HG02759 (cell line): ENCODE measurements around the gene BLID.

Experiments
- ATAC-seq: cut with Tn5 transposase; IDR thresholded peaks from one replicate; pipeline ENCODE4 v1.9.1; 2021; ENCODE audit warnings: mild to moderate bottlenecking, moderate library complexity; ENCODE audit not compliant: unreplicated experiment

Gene BLID

DNA sequence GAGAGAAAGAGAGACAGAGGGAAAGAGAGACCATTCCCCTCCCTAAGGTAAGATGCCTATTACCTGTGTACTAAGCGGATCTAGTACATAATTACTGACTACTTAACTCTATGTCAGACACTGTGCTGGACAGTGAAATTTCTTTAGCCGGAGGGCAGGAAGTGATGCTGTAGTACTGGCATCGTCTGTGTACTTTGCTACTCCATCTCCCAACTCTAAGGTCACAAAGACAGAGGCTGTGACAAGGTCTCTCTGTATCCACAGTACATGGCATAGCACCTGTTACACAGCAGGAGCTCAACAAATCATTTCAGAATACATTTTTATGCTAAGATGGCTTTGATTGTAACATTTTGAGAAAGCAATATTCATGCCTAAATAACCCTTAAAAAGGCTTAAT is 9.0 kb downstream of the BLID start:
- no peak for ATAC-seq

DNA sequence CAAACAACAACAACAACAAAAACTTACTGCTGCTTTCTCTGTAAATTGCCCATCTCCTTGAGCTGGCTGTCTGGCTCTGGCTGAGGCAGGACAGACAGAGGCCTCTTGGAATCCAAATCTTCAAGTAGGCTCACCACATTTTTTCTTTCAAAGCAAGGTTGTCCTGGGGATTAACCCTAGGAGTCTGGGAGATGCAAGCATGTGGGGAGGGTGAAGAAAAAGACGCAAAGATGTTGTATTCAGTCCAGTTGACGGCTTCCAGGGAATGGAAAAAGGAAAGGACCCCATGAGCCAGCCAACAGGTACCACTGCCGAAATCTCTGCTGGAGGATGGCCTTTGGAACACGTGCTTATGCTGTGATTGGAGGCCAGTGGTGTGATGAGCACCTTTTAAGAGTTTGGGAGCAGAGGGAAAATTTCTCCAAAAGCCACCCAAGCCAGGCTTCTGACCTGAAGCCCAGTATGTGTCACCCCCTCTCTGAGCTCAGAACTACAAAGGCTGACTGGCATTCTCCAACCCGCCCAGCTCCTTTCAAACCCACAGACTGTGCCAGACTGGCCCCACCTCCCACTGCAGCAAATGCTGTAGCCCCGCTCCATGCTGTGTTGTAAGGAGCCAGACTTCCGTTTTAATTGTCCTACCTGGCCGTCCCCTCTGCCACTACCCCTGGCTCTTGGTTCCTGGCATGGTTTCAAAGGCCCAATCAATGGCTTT is 10.8 kb downstream of the BLID start:
- ATAC-seq, result no peak

DNA sequence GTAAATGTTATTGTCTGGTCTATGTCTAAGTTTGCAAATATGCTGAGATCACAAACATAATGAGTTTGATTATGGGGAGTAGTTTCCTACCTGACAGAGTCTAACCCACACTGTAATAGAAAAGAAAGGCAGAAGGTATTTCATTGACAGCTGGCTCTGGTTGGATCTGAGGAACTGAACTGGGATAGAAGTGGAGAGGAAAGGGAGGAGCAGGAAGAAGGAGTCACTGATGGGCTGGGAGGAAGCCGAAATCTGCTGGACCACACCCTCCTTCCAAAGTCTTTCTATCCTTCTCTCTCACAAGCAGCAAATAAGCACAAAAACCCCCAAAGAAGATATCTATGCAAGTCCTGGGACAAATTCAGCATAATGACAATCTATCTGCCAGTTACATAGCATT is 11.7 kb downstream of the BLID start:
- ATAC-seq, result no peak

DNA sequence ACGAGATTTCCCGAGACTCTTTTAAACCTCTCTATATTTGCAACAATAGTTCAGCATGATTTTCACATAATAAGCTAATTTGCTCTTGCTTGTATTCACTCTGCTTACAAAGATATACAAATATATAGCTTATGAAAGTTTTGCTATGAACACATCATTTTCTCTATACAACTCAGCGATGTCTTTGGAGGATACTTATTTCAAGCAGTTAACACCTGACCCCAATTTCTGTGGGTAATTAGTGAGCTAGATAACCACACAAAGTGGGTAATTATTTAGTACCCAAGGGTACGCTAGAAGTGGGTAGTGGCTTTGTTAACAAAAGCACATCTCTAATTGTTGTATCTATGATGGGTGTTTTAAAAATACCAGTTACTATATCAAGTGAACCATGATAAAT is 12.3 kb downstream of the BLID start:
- no peak for ATAC-seq

DNA sequence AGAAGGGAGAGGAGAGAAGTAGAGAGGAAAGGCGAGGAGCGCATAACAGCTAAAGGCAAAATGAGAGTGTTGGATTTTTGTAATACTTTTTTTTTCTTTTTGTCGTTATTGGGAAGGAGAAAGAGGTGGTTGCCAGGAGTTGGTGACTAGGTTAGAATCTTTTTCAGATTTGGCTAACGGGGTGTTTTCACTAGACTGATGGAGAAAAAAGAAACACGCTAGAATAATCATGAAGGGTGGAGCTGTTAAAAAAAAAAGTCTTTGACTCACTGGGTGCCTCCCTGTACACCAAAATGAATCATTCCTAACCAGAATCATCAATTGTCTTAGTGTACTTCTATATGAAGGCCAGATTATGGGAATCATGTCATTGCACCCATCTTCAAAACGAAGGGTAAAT is 12.7 kb downstream of the BLID start:
- no peak for ATAC-seq

DNA sequence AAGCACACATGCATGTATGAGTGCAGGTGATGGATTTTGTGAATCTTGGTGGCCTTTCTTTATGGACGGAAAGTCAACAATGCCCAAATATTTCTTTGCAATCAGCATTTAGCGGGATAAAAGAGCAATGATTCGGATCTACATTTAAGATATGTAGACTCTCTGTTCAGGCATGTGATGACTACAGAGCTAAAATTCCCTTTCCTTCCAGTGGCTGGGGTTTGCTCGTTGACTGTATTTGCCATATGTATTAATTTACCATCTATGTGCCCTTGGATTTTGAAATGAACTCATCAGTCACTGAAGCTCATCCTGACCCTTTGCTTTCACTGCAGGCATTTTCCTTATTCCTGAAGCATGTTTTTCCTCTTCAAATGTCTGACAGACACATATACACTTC is 13.6 kb downstream of the BLID start:
- no peak for ATAC-seq

DNA sequence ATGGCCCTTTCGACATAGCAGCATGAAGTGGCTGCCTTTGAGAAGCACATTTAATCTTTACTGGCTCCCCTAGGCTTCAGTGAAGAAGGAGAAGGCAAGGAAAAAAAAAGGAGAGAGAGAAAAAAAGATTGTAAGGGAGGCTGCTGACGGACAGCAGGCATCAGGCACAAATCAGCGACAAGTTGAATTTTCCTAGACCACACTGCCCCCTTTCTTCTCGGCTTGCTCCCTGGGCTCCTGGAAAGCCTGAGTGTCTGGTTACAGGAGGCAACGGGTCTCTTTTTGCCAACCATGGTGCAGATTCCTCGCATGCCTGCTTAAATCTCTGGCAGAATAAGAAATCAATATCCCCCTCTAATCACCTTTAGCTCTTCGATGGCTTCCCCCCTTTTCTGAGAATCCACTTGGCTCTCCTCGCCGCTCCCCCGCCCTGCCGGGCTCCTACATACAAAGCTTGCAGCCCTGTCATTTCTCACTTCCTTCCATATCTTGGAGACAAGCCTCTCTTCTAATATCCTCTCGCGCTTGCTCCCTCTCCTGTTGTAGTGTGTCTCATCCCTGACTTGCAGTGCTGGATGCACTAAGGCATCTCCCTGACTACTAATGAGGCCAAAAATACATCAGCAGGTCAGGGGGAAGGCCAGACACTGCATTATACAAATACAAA is 14.3 kb downstream of the BLID start:
- no peak for ATAC-seq

DNA sequence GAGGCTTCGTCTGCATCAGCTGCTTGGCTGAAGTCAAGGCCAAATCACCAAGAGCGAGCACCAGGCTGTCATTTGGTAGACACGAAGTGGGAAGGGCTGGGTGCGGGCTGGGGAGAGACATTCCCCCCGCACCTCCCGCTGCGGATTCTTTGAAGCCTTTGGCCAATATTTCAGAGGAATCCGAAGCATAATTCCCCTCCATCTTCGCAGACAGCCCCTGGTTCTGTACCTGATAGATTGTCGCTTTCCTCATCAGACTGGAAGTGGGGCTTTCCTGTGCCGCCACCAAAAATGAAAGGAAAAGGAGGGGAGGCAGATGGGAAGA is 15.3 kb downstream of the BLID start:
- no peak for ATAC-seq

DNA sequence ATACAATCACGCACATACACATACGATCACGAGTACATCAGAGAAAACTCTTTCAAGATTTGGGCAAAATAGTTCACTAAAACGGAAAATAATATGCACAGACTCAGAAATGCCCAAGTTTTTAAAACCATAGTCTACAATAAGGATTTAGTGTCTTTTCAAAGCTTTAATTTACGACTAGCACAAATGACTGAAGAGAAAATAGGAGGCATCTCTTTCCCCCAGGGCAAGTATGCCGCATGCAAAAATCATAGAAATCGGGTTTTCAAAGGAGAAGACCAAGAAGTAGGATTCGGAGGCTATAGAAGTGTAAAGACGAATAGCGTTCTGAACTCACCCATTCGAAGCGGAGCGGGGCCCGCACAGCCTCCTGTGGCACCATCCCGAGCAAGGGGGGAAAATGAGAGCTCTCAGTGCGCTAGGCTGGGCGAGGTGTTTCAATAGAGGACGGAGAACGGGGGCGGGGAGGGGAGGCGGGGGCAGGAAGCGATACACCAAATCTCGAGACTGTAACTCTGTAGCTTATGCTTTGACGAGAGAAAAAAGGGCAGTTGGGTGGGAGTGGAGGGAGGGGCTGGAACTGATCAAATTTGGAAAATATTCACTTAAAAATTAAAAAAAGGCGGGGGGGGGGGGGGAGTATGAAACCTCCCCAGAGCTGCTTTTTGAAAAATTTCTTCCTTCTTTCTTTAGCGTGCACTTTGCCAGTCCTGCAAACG is 15.8 kb downstream of the BLID start:
- no peak for ATAC-seq

DNA sequence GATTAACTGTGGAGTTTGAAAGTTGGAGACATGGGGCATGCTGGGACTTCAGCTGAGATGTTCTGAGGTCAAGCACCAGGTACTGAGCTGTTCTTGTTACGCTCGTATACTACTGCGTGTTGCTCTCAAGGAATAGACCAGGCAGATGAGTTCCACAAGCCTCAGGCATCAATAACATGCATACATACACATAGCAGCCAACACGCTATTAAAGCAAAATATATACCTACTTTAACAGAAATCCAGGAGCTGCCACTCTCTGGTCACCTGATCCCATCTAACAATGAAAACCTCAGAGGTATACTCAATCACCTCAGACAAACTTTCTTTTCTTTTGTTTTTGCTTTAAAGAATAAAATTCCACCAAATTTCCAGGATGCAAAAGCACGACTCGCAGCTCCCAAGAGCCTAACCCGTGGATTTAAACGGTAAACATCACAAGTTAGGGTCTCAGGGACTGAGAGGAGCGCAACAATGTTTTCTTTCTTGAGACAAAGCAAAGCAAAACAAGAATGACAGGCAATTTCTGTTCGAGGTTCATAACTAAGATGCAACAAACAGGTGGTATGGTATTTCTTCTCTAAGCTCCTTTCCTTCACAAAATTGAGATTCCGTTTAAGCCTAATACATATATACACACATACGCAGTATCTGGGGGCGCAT is 16.5 kb downstream of the BLID start:
- no peak for ATAC-seq

DNA sequence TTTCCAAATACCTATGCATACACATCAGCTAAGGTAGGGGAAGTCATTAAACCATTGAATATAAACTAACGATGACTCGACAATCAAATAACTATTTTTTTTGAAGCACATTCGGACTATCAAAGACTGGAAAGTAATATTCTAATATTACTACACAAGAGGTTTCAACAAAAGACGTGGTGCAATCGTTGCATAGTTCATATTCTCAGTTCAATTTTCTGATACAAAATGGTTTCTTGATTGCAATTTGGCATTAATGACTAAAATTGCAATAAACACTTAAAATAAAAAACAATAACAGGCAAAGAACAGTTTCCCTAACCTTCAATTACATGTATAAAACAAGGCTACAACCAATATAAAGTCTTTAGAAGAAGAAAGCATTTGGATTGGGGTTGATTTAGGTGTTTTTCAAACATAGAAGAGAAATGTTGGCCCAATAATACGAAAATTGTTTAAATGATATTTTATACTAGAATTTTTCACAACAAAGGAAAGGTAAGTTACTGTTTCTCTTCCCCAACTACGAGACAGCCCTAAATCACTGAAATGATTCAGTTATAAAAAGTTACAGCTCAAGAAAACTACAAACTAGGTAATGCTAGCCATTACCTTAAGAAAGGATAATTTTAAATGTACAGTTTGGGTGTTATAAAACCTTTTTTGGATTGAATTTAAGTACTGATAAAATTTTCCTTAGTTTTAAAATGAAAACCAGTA is 17.6 kb downstream of the BLID start:
- ATAC-seq, result no peak

DNA sequence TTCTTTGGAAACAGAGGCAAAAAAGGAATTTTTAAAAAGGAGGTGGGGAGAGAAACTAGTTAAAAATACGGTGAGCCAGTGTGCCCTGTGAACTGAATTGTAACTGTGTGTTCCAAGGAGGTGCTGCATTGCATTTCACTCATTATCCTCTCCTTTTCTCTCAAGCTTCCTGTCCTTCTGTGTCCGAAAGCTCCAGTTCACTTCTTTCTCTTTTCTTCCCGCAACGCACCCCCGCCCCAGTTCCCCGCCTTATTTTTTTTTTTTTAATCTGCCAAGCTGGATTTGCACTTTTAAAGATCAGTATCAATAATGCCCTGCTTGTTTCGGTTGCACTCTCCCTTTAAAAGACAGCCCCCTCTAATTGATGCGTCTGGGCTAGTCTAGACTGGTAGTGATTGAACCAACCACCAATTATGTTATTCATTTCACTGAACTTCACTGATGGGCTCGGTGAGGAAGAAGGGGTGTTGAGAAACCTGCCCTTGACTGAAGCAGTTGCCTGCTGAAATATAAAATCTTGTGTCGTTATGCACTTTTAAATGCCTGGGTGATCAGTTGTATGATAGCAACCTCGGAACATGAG is 18.5 kb downstream of the BLID start:
- ATAC-seq, result no peak

DNA sequence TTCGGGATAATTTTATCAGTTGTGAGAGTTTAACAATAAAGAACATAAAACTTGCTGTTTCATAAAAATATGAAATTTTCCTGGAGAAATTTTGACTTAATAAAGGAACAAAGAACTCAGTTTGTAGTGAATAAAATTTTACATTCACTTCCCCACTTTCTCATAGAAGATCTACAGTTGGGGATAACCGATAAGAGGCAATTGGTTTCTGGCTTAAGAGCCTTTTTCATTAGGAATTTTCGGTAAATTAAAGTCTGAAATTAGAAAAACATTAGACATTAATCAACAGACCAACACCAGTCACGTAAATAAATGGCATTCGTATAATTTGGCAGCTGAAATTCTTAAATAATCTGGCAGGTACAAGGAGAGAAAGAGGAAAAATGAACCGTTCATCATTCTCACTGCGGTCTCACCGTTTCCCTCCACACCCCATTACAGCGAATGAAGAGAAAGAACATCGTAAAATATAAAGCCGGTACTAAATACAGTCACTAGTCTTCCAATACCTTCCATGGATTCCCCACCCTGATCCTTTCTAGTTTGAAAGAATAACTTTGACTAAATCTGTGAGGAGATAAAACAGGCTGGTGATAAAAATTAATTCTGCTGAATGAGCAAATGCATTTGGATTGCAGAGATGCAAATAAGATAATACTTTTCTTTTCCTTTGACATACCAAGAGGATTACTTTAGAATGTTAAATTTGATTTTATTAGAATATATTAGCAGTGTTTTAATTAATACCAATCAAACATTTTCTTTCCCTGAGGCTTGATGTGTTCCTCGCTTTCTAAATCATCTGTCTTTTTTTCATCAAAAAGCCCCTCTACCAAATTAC is 19.5 kb downstream of the BLID start:
- ATAC-seq, result no peak

DNA sequence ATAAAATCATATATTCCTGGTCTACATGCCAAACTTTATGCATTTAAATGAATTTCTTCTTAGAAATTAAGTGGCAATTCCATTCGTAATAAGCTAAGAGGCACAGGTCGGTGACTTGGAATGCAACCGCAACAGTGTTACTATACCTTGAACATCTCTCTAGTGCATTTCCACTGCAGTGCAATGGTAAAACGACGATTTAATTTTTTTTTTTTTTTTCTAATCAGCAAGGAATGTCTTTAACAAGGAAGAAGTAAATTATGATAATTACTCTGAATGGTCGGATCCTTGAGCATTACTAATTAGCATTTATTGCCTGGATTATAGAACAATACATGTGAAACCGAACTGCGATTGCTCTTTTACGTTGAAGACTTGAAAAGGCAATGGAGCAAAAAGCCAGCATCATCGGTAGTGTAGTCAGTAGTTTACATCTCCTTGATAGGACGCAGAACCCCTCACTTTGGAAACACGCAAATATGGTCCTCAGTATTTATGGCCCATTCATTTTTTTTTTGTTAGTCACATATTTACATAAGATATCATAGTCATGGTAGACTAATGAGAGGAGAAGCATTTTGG is 20.2 kb downstream of the BLID start:
- no peak for ATAC-seq

DNA sequence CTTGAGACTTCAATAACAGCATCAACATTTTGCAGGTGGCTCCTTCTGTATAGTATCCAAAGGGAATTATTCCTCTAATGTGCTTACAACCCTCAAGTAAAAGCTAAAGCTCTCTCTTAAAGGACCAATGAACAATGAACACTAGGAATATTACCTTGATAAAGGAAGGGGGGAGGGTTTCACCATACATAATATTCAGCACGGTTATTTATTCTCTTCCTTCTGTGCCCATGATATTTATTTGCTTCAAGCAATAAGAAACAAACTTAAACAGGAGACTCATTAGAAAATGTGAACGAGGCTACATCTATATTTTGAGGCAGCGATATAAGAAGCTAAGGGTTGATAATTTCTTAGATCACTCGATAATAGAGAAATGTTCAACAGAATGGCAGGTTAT is 21.2 kb downstream of the BLID start:
- ATAC-seq, result no peak

DNA sequence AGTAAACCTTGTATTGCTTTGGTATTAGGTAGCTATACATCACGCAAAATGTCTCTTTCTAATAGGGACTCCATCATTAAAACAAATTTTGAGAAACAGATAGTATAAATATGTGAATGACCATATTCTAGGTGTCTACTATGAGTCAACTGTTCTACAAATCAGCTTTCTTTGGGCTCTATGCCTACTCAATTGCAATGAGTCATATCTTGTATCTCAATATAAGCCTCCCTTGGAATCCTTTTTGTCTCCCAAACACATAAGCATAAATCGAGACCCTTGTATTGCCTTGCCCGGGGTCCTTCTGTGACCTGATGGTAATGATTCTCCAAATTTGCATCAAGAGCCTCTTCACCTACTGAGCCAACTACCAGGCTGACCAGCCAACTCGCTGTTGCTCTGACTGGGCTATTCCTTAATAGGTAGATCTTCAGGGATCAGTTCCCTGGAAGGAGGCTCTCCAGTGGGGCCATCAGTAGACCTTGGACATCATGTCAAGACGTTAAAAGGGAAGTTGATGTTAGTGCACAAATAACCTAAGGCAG is 22.2 kb downstream of the BLID start:
- no peak for ATAC-seq

DNA sequence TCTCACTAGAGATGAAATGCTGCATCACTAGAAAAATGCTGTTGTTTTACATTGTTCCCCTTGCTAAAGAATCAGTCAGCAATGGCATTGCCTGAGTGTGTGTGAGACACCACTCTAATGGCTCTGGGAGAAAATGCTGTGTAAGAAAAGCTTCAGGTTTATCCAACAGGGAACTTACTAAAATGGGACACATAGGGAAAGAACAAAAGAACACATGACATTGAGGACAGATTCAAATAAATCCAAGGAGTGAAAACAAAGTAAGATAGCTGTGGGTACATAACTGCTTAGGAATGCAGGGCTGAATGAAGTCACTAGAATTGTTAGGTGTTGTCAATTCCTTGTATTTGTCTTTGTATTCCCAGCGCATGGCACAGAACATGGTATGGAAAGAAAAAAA is 24.2 kb downstream of the BLID start:
- no peak for ATAC-seq

DNA sequence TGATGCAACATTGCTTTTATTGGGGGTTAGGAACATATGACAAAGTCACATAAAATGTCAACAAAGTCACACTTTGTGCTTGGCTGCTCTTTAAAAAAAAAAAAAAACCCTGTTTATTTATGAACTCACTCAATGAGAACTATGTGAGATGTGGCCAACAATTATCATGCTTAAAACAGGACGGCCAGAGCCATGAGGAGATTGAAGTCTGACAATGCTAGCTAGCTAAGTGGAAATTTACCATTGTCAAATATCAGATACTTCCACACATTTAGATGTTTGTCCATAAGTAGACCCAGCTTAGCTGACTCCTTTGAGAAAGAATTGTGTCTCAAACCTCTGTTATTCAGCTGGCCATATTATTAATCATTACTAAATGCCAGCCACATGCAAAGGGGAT is 26.9 kb downstream of the BLID start:
- no peak for ATAC-seq

DNA sequence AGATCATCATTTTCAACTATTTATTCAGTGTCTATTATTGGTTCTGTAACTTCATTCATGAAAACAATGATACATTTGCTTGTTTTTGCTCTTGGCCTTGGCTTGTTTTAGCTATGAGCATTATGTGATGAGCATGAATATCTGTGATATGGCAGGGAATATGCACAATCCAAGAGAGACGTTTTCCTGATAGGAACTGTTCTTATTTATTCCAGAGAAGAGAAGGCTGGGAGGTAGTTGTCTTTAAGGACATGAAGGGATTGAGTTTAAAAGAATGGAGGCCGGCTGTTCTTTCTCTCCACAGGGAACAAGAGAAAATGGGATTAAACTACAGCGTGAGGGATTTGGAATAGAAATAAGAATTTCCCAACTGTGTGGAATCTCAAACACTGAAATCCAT is 30.3 kb downstream of the BLID start:
- ATAC-seq, result no peak
